HepG2 (cell line): Measurements from ENCODE around the gene SRRM1. TPM values are rescaled to one million over a fixed set of nuclear protein-coding genes. Genes with fewer than 3 reads are reported as not detected.

ENCODE experiments used
- ATAC-seq: fragments of 200-7000 bp; cut with Tn5 transposase; 3 replicates; pipeline ENCODE4 v1.9.1; 2020; ENCODE audit warnings: mild to moderate bottlenecking, moderate library complexity
- BruUV-seq: library from RNA; stranded (reverse); fragments of 400-500 nt; replicated peaks from 2 replicates; lab custom pipeline; 2021; lab: Mats Ljungman, UMichigan
- CTCF ChIA-PET: fragments of 300-600 bp; formaldehyde crosslinking; extraction: SDS; loops from one replicate; lab custom pipeline; 2021; ENCODE audit warnings: low total read pairs, inconsistent platforms, low intra/inter-chr PET ratio; lab: Yijun Ruan, JAX
- POLR2A ChIA-PET: fragments of 350-600 bp; sonication (Branson Sonifier 250); formaldehyde crosslinking; loops from one replicate; lab custom pipeline; 2020; ENCODE audit warnings: antibody characterized with exemption, inconsistent platforms; lab: Yijun Ruan, JAX
- DNase-seq: peaks from one replicate; pipeline ENCODE4 v3.0.0-alpha.2; 2015; ENCODE audit warnings: low spot score
- FAIRE-seq: peaks from 3 replicates; lab custom pipeline; 2011; peaks lifted over from hg19 to GRCh38; lab: Jason Lieb, UNC
- H2AFZ ChIP-seq: one replicate; pipeline ENCODE4 v1.6.1; 2011; ENCODE audit warnings: low read length, inconsistent platforms
- H3K27ac ChIP-seq: fragments of 300-600 bp; 3 replicates; pipeline ENCODE4 v1.8.0; 2011; ENCODE audit warnings: mixed run types, mild to moderate bottlenecking, mixed read lengths, low read length, inconsistent platforms; ENCODE audit not compliant: insufficient read depth; ENCODE audit errors: extremely low read length
- H3K27me3 ChIP-seq, 2 experiments: fragments of 200-600 bp in 1 of 2; 2 replicates in 1 of 2; 3 replicates in 1 of 2; pipeline versions ENCODE4 v1.6.0 to v1.8.0; 2011; ENCODE audit warnings: low read length in 2 of 2, mild to moderate bottlenecking in 2 of 2, moderate library complexity in 2 of 2, inconsistent platforms in 1 of 2; ENCODE audit not compliant: insufficient read depth in 2 of 2, control insufficient read depth in 1 of 2
- H3K36me3 ChIP-seq, 2 experiments: fragments of 200-600 bp in 1 of 2; replicated peaks in 1 of 2; 2 replicates in 1 of 2; 3 replicates in 1 of 2; pipeline versions ENCODE4 v1.5.1 to v1.8.0; 2011; ENCODE audit warnings: low read length in 2 of 2, inconsistent platforms in 1 of 2; ENCODE audit not compliant: insufficient read depth in 2 of 2, control insufficient read depth in 1 of 2
- H3K4me1 ChIP-seq: 2 replicates; pipeline ENCODE4 v1.5.1; 2012; ENCODE audit warnings: low read length, inconsistent platforms; ENCODE audit not compliant: insufficient read depth
- H3K4me2 ChIP-seq: 2 replicates; pipeline ENCODE4 v1.6.0; 2011; ENCODE audit warnings: low read depth, low read length, inconsistent platforms
- H3K4me3 ChIP-seq, 3 experiments: fragments of 200-600 bp in 1 of 3; sonication (generic), shearing (Covaris generic) in 1 of 3; replicated peaks in 1 of 3; 2 replicates each; pipeline ENCODE4 v1.5.1; 2011 to 2016; ENCODE audit warnings: low read length in 3 of 3, inconsistent platforms in 2 of 3, low read depth in 2 of 3, mild to moderate bottlenecking in 2 of 3, control low read depth in 1 of 3, mixed read lengths in 1 of 3; ENCODE audit not compliant: insufficient read depth in 1 of 3
- H3K79me2 ChIP-seq: one replicate; pipeline ENCODE4 v1.6.1; 2011; ENCODE audit warnings: low read length, inconsistent platforms; ENCODE audit not compliant: insufficient read depth
- H3K9ac ChIP-seq: 2 replicates; pipeline ENCODE4 v1.6.0; 2011; ENCODE audit warnings: mild to moderate bottlenecking, low read depth, low read length, inconsistent platforms; ENCODE audit not compliant: insufficient read depth
- H3K9me3 ChIP-seq: 2 replicates; pipeline ENCODE4 v1.5.1; 2012; ENCODE audit warnings: mild to moderate bottlenecking, low read length
- H4K20me1 ChIP-seq: 2 replicates; pipeline ENCODE4 v1.6.0; 2011; ENCODE audit warnings: inconsistent platforms, mild to moderate bottlenecking, low read length, moderate library complexity; ENCODE audit not compliant: insufficient read depth
- ATM ChIP-seq: fragments of 450-650 bp; IDR thresholded peaks from 2 replicates; pipeline ENCODE4 v1.7.1; 2017; ENCODE audit warnings: mild to moderate bottlenecking, borderline replicate concordance
- CBX2 ChIP-seq, 2 experiments: fragments of 200-600 bp in 1 of 2; sonication (generic); formaldehyde crosslinking in 1 of 2; IDR thresholded peaks; 2 replicates each; pipeline versions ENCODE4 v1.7.0 to v1.8.1; 2018 to 2022; ENCODE audit warnings: low read depth in 2 of 2, low read length in 1 of 2, mild to moderate bottlenecking in 1 of 2, missing genetic modification reagents in 1 of 2
- CEBPB ChIP-seq: IDR thresholded peaks from 2 replicates; pipeline ENCODE4 v1.6.1; 2011; ENCODE audit warnings: low read depth, low read length, improper control_type of control experiment, borderline replicate concordance
- IRX3 ChIP-seq: sonication (generic); formaldehyde crosslinking; IDR thresholded peaks from 2 replicates; pipeline ENCODE4 v1.8.1; 2023; ENCODE audit warnings: mild to moderate bottlenecking, low read depth, missing genetic modification reagents, borderline replicate concordance
- NFYB ChIP-seq: sonication (generic); formaldehyde crosslinking; IDR thresholded peaks from 2 replicates; pipeline ENCODE4 v1.4.0; 2020; ENCODE audit warnings: missing genetic modification reagents
- NR3C1 ChIP-seq: sonication (generic); formaldehyde crosslinking; IDR thresholded peaks from 2 replicates; pipeline ENCODE4 v1.4.0; 2020; ENCODE audit warnings: missing genetic modification reagents
- SP5 ChIP-seq: IDR thresholded peaks from 2 replicates; pipeline ENCODE4 v1.6.1; 2016; ENCODE audit warnings: low read depth, borderline replicate concordance
- SPEN ChIP-seq: sonication (generic); formaldehyde crosslinking; IDR thresholded peaks from 2 replicates; pipeline ENCODE4 v1.5.1; 2020; ENCODE audit warnings: low read depth, mild to moderate bottlenecking, missing genetic modification reagents
- TOPORS ChIP-seq: sonication (generic); formaldehyde crosslinking; IDR thresholded peaks from 2 replicates; pipeline ENCODE4 v1.8.0; 2023; ENCODE audit warnings: mild to moderate bottlenecking, missing genetic modification reagents
- ZMAT3 ChIP-seq: sonication (generic); formaldehyde crosslinking; conservative IDR thresholded peaks from 2 replicates; pipeline ENCODE4 v1.7.0; 2021; ENCODE audit warnings: missing genetic modification reagents
- ZNF331 ChIP-seq: sonication (generic); formaldehyde crosslinking; IDR thresholded peaks from 2 replicates; pipeline ENCODE4 v1.4.0; 2020; ENCODE audit warnings: missing genetic modification reagents
- WGBS: methylation state at CpG from one replicate; pipeline ENCODE4 v1.1.6; 2017; ENCODE audit warnings: low lambda C conversion rate; 5-methylcytosine and 5-hydroxymethylcytosine counted together
- in situ Hi-C: cut with HindIII; loops from 2 replicates; pipeline ENCODE4 v1.10.0; 2017; ENCODE audit warnings: low pct_unique_long_range_greater_than_20kb; ENCODE audit not compliant: extremely low pct_ligation_motif_present
- intact Hi-C: fragments of 100-400 bp; cut with micrococcal nuclease; formaldehyde crosslinking; loops from one replicate; pipeline ENCODE4 v1.10.0; 2022; ENCODE audit not compliant: unreplicated experiment
- polyA plus RNA-seq, 8 experiments: library from polyadenylated mRNA; depleted of rRNA in 3 of 8; stranded (reverse) in 7 of 8; unstranded in 1 of 8; fragments of >200 nt; fragmentation: Illumina TruSeq in 4 of 8; extraction: Trizol in 4 of 8; gene quantifications; 2 replicates each; pipeline versions ENCODE4 v1.2.1 to v1.2.3, GENCODE V29; 2011 to 2016; ENCODE audit warnings: low read depth in 4 of 8, missing spikeins in 1 of 8, mixed read lengths in 1 of 8; ENCODE audit not compliant: insufficient read depth in 1 of 8
- total RNA-seq, 5 experiments: library from RNA; depleted of rRNA; stranded (reverse); fragments of >200 nt; fragmentation: Illumina TruSeq; extraction: Trizol; gene quantifications; 2 replicates each; pipeline ENCODE4 v1.2.3, GENCODE V29; 2016; ENCODE audit warnings: low read depth in 1 of 5
- TF ChIP-seq, protein P1 (sequence below): sonication (generic); formaldehyde crosslinking; IDR thresholded peaks from 2 replicates; pipeline ENCODE4 v1.4.0; 2020; ENCODE audit warnings: mild to moderate bottlenecking, missing genetic modification reagents
- TF ChIP-seq, protein P2 (sequence below): sonication (generic); formaldehyde crosslinking; IDR thresholded peaks from 2 replicates; pipeline ENCODE4 v1.4.0; 2020; ENCODE audit warnings: low read depth, mild to moderate bottlenecking, missing genetic modification reagents
- TF ChIP-seq, protein P3 (sequence below): IDR thresholded peaks from 2 replicates; pipeline ENCODE4 v1.6.1; 2016; ENCODE audit warnings: mild to moderate bottlenecking, missing biosample characterization, missing genetic modification reagents

SRRM1 gene
- total and polyA plus RNA-seq, 2 of the 13 experiments (the other 11 are each of a cell fraction or from before 2014, with no cell fraction given) = 31.6 to 44.5 TPM

DNA sequence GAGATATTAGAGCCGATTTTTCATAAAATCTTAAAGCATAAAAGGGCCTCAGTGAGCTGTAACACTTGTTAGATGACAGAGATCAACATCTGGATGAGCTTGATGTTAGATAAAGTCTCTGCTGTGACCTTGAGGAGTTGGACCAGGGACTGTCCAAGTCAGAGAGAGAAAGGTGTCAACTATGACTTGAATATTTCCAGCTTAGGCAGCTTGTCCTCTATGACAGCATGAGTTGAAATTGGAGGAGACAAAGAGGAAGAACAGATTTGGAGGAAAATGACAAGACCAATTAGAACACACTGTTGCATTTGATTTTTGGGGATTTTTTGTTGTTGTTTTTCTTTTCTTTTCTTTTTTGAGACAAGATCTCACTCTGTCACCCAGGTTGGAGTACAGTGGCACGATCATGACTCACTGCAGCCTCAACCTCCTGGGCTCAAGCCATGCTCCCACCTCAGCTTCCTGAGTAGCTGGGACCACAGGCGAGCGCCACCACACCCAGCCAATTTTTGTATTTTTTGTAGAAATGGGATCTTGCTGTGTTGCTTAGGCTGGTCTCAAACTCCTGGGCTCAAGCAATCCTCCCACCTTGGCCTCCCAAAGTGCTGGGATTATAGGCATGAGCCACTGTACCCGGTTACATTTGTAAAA is 66.8 kb downstream of the SRRM1 start:
- H2AFZ ChIP-seq = no peak overlapping the region
- BruUV-seq = no TSS peak
- H3K27ac ChIP-seq = no peak overlapping the region
- no peak overlapping the region for H3K9ac ChIP-seq
- 68% methylated on average over 5 of the region's 5 CpGs for WGBS
- peaks cover 64% of the 10 kb centered on the region for H3K4me1 ChIP-seq
- no peak for ATAC-seq
- in situ Hi-C loops = no loop called here
- POLR2A ChIA-PET = interaction anchor here (1.7 to 2.1 kb wide), 2 partner anchors 15 to 35 kb away, joined by 4 to 5 read pairs; partner anchors contain the start of gene CLIC4
- TF ChIP-seq, protein P1, sequence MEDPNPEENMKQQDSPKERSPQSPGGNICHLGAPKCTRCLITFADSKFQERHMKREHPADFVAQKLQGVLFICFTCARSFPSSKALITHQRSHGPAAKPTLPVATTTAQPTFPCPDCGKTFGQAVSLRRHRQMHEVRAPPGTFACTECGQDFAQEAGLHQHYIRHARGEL = no peak
- no peak for TF ChIP-seq SPEN
- TF ChIP-seq, protein P2, sequence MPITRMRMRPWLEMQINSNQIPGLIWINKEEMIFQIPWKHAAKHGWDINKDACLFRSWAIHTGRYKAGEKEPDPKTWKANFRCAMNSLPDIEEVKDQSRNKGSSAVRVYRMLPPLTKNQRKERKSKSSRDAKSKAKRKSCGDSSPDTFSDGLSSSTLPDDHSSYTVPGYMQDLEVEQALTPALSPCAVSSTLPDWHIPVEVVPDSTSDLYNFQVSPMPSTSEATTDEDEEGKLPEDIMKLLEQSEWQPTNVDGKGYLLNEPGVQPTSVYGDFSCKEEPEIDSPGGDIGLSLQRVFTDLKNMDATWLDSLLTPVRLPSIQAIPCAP = no peak
- TF ChIP-seq CBX2 (IDR thresholded peaks at IDR 0.05; ENCODE audit: low read depth, low read length) = no peak
- TF ChIP-seq CBX2 (CRISPR knock-in tag; IDR thresholded peaks at IDR 0.05; ENCODE audit: low read depth) = no peak
- TF ChIP-seq CEBPB = no peak
- TF ChIP-seq TOPORS (CRISPR knock-in tag) = no peak
- TF ChIP-seq ZNF331 (CRISPR knock-in tag) = no peak
- TF ChIP-seq SP5 (CRISPR knock-in tag) = no peak
- TF ChIP-seq NR3C1 (CRISPR knock-in tag) = no peak
- no peak for TF ChIP-seq ZMAT3 (CRISPR knock-in tag)
- TF ChIP-seq IRX3 = no peak
- TF ChIP-seq NFYB (CRISPR knock-in tag) = no peak
- TF ChIP-seq, protein P3, sequence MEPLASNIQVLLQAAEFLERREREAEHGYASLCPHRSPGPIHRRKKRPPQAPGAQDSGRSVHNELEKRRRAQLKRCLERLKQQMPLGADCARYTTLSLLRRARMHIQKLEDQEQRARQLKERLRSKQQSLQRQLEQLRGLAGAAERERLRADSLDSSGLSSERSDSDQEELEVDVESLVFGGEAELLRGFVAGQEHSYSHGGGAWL (CRISPR knock-in tag) = no peak
- TF ChIP-seq ATM = no peak
- H3K36me3 ChIP-seq = no peaks in the 10 kb centered on the region
- H3K9me3 ChIP-seq = no peaks in the 10 kb centered on the region
- H3K27me3 ChIP-seq = no peaks in the 10 kb centered on the region
- no peak for DNase-seq
- FAIRE-seq = no peak
- H4K20me1 ChIP-seq = no peaks in the 10 kb centered on the region
- CTCF ChIA-PET = no interaction called here
- no peak overlapping the region for H3K4me2 ChIP-seq
- no peaks in the 10 kb centered on the region for H3K79me2 ChIP-seq
- intact Hi-C loops = no loop called here
- H3K4me3 ChIP-seq = no peak overlapping the region
